GM19452 (cell line): ENCODE measurements around the gene MYH7B.

Experiments used
- ATAC-seq: cut with Tn5 transposase; IDR thresholded peaks from one replicate; pipeline ENCODE4 v1.9.1; 2021; ENCODE audit not compliant: unreplicated experiment

MYH7B gene

GRCh38 chr20:34943808-34944567, 11.7 kb upstream of the MYH7B start:
- no peak for ATAC-seq

- no peak for ATAC-seq
Observed at GRCh38 chr20:34945315-34946077, 10.2 kb upstream of the MYH7B start.

- no peak for ATAC-seq
Observed at GRCh38 chr20:34946661-34947060, 9.0 kb upstream of the MYH7B start.

- no peak for ATAC-seq
Observed at GRCh38 chr20:34947336-34947735, 8.3 kb upstream of the MYH7B start.

- no peak for ATAC-seq
Observed at GRCh38 chr20:34948030-34948429, 7.6 kb upstream of the MYH7B start.

- no peak for ATAC-seq
Observed at GRCh38 chr20:34949120-34949519, 6.5 kb upstream of the MYH7B start.

- no peak for ATAC-seq
Observed at GRCh38 chr20:34951252-34951651, 4.4 kb upstream of the MYH7B start.

- ATAC-seq, result no peak
Observed at GRCh38 chr20:34951652-34952051, 4.0 kb upstream of the MYH7B start.

- ATAC-seq, result no peak
Observed at GRCh38 chr20:34952671-34953070, 3.0 kb upstream of the MYH7B start.

- no peak for ATAC-seq
Observed at GRCh38 chr20:34953960-34954359, 1.7 kb upstream of the MYH7B start.

- ATAC-seq, result no peak
Observed at GRCh38 chr20:34954904-34955230, 801 bp upstream of the MYH7B start.

GRCh38 chr20:34956041-34956458, 382 bp downstream of the MYH7B start:
- no peak for ATAC-seq

GRCh38 chr20:34956751-34957472, 1.2 kb downstream of the MYH7B start:
- ATAC-seq, result no peak

- no peak for ATAC-seq
Observed at GRCh38 chr20:34964486-34964885, 8.8 kb downstream of the MYH7B start.

GRCh38 chr20:34965051-34965450, 9.4 kb downstream of the MYH7B start:
- no peak for ATAC-seq

- ATAC-seq, result no peak
Observed at GRCh38 chr20:34967421-34967820, 11.8 kb downstream of the MYH7B start.

GRCh38 chr20:34968042-34968775, 12.5 kb downstream of the MYH7B start:
- ATAC-seq, result no peak

- no peak for ATAC-seq
Observed at GRCh38 chr20:34970193-34970840, 14.6 kb downstream of the MYH7B start.

- ATAC-seq, result no peak
Observed at GRCh38 chr20:34970846-34971560, 15.3 kb downstream of the MYH7B start.
